Measurements from ENCODE around the gene NDUFAF4.
"Not testable (repeated sequence)": the region's sequence is repeated elsewhere in the genome, so short reads cannot be mapped to it uniquely, and the experiment has no call there.

Gene NDUFAF4

GRCh38 chr6:96886519-96886918 lies 11.2 kb downstream of the NDUFAF4 start:
- H3K4me3 ChIP-seq (ENCODE audit: control insufficient read depth, low read depth, low read length): no peak overlapping the region
- no peak for TF ChIP-seq CTCF (conservative IDR thresholded peaks at IDR 0.05; ENCODE audit: control insufficient read depth, insufficient read depth, low read depth, low read length)
- no peak for DNase-seq (ENCODE audit: low read depth)

- not testable (repeated sequence) for H3K4me3 ChIP-seq (ENCODE audit: control insufficient read depth, low read depth, low read length)
These were observed 12.5 kb downstream of the NDUFAF4 start for GRCh38 chr6:96885187-96885631.

GRCh38 chr6:96878143-96878542 lies 19.5 kb downstream of the NDUFAF4 start:
- TF ChIP-seq CTCF (conservative IDR thresholded peaks at IDR 0.05; ENCODE audit: control insufficient read depth, insufficient read depth, low read depth, low read length): no peak
- H3K4me3 ChIP-seq (ENCODE audit: control insufficient read depth, low read depth, low read length): no peak overlapping the region
- DNase-seq (ENCODE audit: low read depth): no peak

More at GRCh38 chr6:96885187-96885631, 12.5 kb downstream of the NDUFAF4 start:
- DNase-seq (ENCODE audit: low read depth): not testable (repeated sequence)

GRCh38 chr6:96876886-96877545 lies 20.7 kb downstream of the NDUFAF4 start:
- H3K4me3 ChIP-seq (ENCODE audit: control insufficient read depth, low read depth, low read length): no peak overlapping the region
- DNase-seq (ENCODE audit: low read depth): no peak
- no peak for TF ChIP-seq CTCF (conservative IDR thresholded peaks at IDR 0.05; ENCODE audit: control insufficient read depth, insufficient read depth, low read depth, low read length)

GRCh38 chr6:96872976-96873375 lies 24.7 kb downstream of the NDUFAF4 start:
- no peak for DNase-seq (ENCODE audit: low read depth)
- no peak for TF ChIP-seq CTCF (conservative IDR thresholded peaks at IDR 0.05; ENCODE audit: control insufficient read depth, insufficient read depth, low read depth, low read length)
- H3K4me3 ChIP-seq (ENCODE audit: control insufficient read depth, low read depth, low read length): no peak overlapping the region

GRCh38 chr6:96865055-96865405 lies 32.7 kb downstream of the NDUFAF4 start:
- no peak overlapping the region for H3K4me3 ChIP-seq (ENCODE audit: control insufficient read depth, low read depth, low read length)
- no peak for TF ChIP-seq CTCF (conservative IDR thresholded peaks at IDR 0.05; ENCODE audit: control insufficient read depth, insufficient read depth, low read depth, low read length)
- no peak for DNase-seq (ENCODE audit: low read depth)

- DNase-seq (ENCODE audit: low read depth): no peak
- TF ChIP-seq CTCF (conservative IDR thresholded peaks at IDR 0.05; ENCODE audit: control insufficient read depth, insufficient read depth, low read depth, low read length): no peak
- H3K4me3 ChIP-seq (ENCODE audit: control insufficient read depth, low read depth, low read length): no peak overlapping the region
These were observed 33.3 kb downstream of the NDUFAF4 start for GRCh38 chr6:96864216-96865054.
